GM12878 (cell line): Measurements from ENCODE around the gene SEMA4C. TPM values are rescaled to one million over a fixed set of nuclear protein-coding genes. Genes with fewer than 3 reads are reported as not detected.

Source experiments
- ATAC-seq: fragments of 200-7000 bp; cut with Tn5 transposase; 3 replicates; pipeline ENCODE4 v1.9.1; 2020; ENCODE audit warnings: mild to moderate bottlenecking, moderate library complexity
- BruUV-seq: library from RNA; stranded (reverse); fragments of 400-500 nt; replicated peaks from 2 replicates; lab custom pipeline; 2021; lab: Mats Ljungman, UMichigan
- CTCF ChIA-PET: fragments of 300-600 bp; sonication (Branson Sonifier 250); formaldehyde crosslinking; extraction: SDS; loops from one replicate; lab custom pipeline; 2021; ENCODE audit warnings: inconsistent platforms; lab: Yijun Ruan, JAX
- POLR2A ChIA-PET: fragments of 350-600 bp; formaldehyde crosslinking; extraction: SDS; loops from one replicate; lab custom pipeline; 2021; ENCODE audit warnings: inconsistent platforms; lab: Charles Lee
- RAD21 ChIA-PET: fragments of 300-600 bp; sonication (Branson Sonifier 250); formaldehyde crosslinking; loops from one replicate; lab custom pipeline; 2023; ENCODE audit warnings: antibody characterized with exemption; ENCODE audit not compliant: unreplicated experiment; lab: Charles Lee
- SMC1A ChIA-PET: fragments of 300-600 bp; sonication (Branson Sonifier 250); formaldehyde crosslinking; loops from one replicate; lab custom pipeline; 2023; ENCODE audit not compliant: unreplicated experiment, uncharacterized antibody; lab: Charles Lee
- DNase-seq: peaks from one replicate; pipeline ENCODE4 v3.0.0-alpha.2; 2011; ENCODE audit warnings: low read depth, low spot score
- FAIRE-seq: peaks from 3 replicates; lab custom pipeline; 2011; peaks lifted over from hg19 to GRCh38; lab: Jason Lieb, UNC
- H2AFZ ChIP-seq: 2 replicates; pipeline ENCODE4 v1.6.0; 2011; ENCODE audit warnings: low read depth, low read length, control low read depth; ENCODE audit not compliant: control insufficient read depth
- H3K27ac ChIP-seq: 2 replicates; pipeline ENCODE4 v1.5.1; 2011; ENCODE audit warnings: control low read depth; ENCODE audit not compliant: control insufficient read depth, insufficient read depth
- H3K27me3 ChIP-seq, 2 experiments: replicated peaks in 1 of 2; 2 replicates each; pipeline versions ENCODE4 v1.6.0 to v1.6.1; 2011; ENCODE audit warnings: low read length in 1 of 2; ENCODE audit not compliant: control insufficient read depth in 2 of 2, insufficient read depth in 2 of 2
- H3K36me3 ChIP-seq, 2 experiments: 2 replicates each; pipeline ENCODE4 v1.5.1; 2011; ENCODE audit warnings: low read length in 1 of 2; ENCODE audit not compliant: control insufficient read depth in 2 of 2, insufficient read depth in 2 of 2
- H3K4me1 ChIP-seq: 2 replicates; pipeline ENCODE4 v1.6.1; 2011; ENCODE audit warnings: mild to moderate bottlenecking, low read length, moderate library complexity, mixed read lengths; ENCODE audit not compliant: control insufficient read depth, insufficient read depth
- H3K4me2 ChIP-seq: 2 replicates; pipeline ENCODE4 v1.6.0; 2011; ENCODE audit warnings: control low read depth; ENCODE audit not compliant: control insufficient read depth, insufficient read depth
- H3K4me3 ChIP-seq: fragments of 200-600 bp; sonication (generic); 2 replicates; pipeline ENCODE4 v1.5.1; 2016
- H3K79me2 ChIP-seq: 2 replicates; pipeline ENCODE4 v1.6.0; 2011; ENCODE audit warnings: low read length; ENCODE audit not compliant: control insufficient read depth, insufficient read depth
- H3K9ac ChIP-seq: 2 replicates; pipeline ENCODE4 v1.8.0; 2011; ENCODE audit warnings: low read length, control low read depth, mixed read lengths; ENCODE audit not compliant: control insufficient read depth, insufficient read depth
- H3K9me3 ChIP-seq: replicated peaks from 3 replicates; pipeline ENCODE4 v1.5.1; 2011; ENCODE audit warnings: mild to moderate bottlenecking, low read length; ENCODE audit not compliant: control insufficient read depth, insufficient read depth
- H4K20me1 ChIP-seq: 2 replicates; pipeline ENCODE4 v1.6.0; 2011; ENCODE audit not compliant: control insufficient read depth, insufficient read depth
- BMI1 ChIP-seq: fragments of 450-650 bp; IDR thresholded peaks from 2 replicates; pipeline ENCODE4 v1.6.1; 2016; ENCODE audit warnings: mild to moderate bottlenecking, moderate library complexity, borderline replicate concordance
- EGR1 ChIP-seq, 2 experiments: IDR thresholded peaks; 1 replicate in 1 of 2; 2 replicates in 1 of 2; pipeline ENCODE4 v1.6.1; 2011 to 2012; ENCODE audit warnings: low read depth in 2 of 2, low read length in 2 of 2, borderline replicate concordance in 1 of 2, mild to moderate bottlenecking in 1 of 2, moderate library complexity in 1 of 2
- HCFC1 ChIP-seq: fragments of 150-350 bp; IDR thresholded peaks from 2 replicates; pipeline ENCODE4 v1.6.1; 2014; ENCODE audit warnings: low read length
- KDM1A ChIP-seq: fragments of 200-600 bp; sonication (generic); IDR thresholded peaks from 2 replicates; pipeline ENCODE4 v1.6.1; 2016; ENCODE audit warnings: borderline replicate concordance
- MYC ChIP-seq: IDR thresholded peaks from 2 replicates; pipeline ENCODE4 v1.6.1; 2011; ENCODE audit warnings: mild to moderate bottlenecking, low read length, moderate library complexity, inconsistent platforms; ENCODE audit not compliant: insufficient read depth, insufficient replicate concordance, insufficient read length, severe bottlenecking
- SIN3A ChIP-seq: IDR thresholded peaks from 2 replicates; pipeline ENCODE4 v1.6.1; 2012; ENCODE audit warnings: low read depth, low read length, improper control_type of control experiment
- SP1 ChIP-seq: IDR thresholded peaks from one replicate; pipeline ENCODE4 v1.6.1; 2011; ENCODE audit warnings: low read depth, low read length
- SUPT20H ChIP-seq: IDR thresholded peaks from 2 replicates; pipeline ENCODE4 v1.6.1; 2011; ENCODE audit warnings: low read depth, mild to moderate bottlenecking, low read length, moderate library complexity, borderline replicate concordance; ENCODE audit not compliant: control insufficient read depth
- WGBS: methylation state at CpG from one replicate; pipeline ENCODE4 v1.1.6; 2016; ENCODE audit warnings: low lambda C conversion rate; ENCODE audit not compliant: insufficient replicate concordance, insufficient coverage; ENCODE audit errors: missing lambda C conversion rate; 5-methylcytosine and 5-hydroxymethylcytosine counted together
- in situ Hi-C: fragments of 300-500 bp; cut with MboI; formaldehyde crosslinking; loops from 9 replicates; pipeline ENCODE4 v1.14.3; 2018; ENCODE audit warnings: mixed read lengths
- intact Hi-C: fragments of 100-400 bp; cut with micrococcal nuclease; formaldehyde crosslinking; loops from one replicate; pipeline ENCODE4 v1.14.2; 2022; ENCODE audit not compliant: unreplicated experiment
- polyA plus RNA-seq, 11 experiments: library from polyadenylated mRNA; depleted of rRNA in 4 of 11; unstranded in 6 of 11; stranded (reverse) in 5 of 11; fragments of >200 nt; fragmentation: Nextera tagmentation in 4 of 11; fragmentation: Illumina TruSeq in 1 of 11; extraction: Ambion mirVana in 4 of 11; extraction: Trizol in 1 of 11; gene quantifications; 1 replicate in 1 of 11; 2 replicates in 10 of 11; pipeline versions ENCODE4 v1.2.1 to v1.2.3, GENCODE V29; 2011 to 2016; ENCODE audit warnings: inconsistent platforms in 2 of 11, missing spikeins in 2 of 11, low read depth in 1 of 11
- total RNA-seq, 4 experiments: library from RNA; depleted of rRNA in 3 of 4; stranded (reverse); fragments of >200 nt in 3 of 4; fragmentation: Illumina TruSeq in 1 of 4; extraction: Trizol in 1 of 4; gene quantifications; 2 replicates each; pipeline versions ENCODE4 v1.2.1 to v1.2.3, GENCODE V29; 2013 to 2021
- TF ChIP-seq, protein P1 (sequence below): fragments of 450-650 bp; IDR thresholded peaks from 2 replicates; pipeline ENCODE4 v1.6.1; 2017; ENCODE audit warnings: mild to moderate bottlenecking, low read depth, inconsistent platforms; ENCODE audit not compliant: poor library complexity, severe bottlenecking

The SEMA4C gene
- total and polyA plus RNA-seq, 10 of the 15 experiments (the other 5 are each of a cell fraction or from before 2014, with no cell fraction given): 0.06 to 21.6 (median 6.8) TPM

DNA sequence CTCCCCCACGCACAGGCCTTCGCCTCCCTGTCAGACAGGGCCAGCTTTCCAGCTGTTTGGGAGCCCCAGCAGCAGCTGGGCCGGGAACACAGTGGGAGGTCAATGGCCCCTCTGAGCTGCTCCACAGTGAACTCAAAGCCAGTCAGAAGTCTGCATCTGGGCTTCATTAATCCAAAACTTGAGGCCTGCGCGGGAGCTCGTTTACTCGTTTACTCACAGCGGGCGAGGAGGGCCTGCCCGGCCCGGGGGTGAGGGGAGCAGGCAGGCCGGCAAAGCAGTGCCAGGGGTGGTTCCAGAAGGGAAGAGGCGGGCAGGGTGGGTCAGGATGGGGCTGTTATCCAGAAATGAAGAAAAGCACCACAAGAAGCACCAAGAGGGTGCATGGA is 36.8 kb upstream of the SEMA4C start:
- Histone ChIP-seq H4K20me1 (no peaks in the 10 kb centered on the region), H3K4me2 (no peak overlapping the region), H3K9ac (no peak overlapping the region), H3K27me3 (no peaks in the 10 kb centered on the region; a peak in 1 of 4 replicates), H2AFZ (no peak overlapping the region), H3K4me1 (no peaks in the 10 kb centered on the region), H3K79me2 (no peaks in the 10 kb centered on the region), H3K27ac (no peak overlapping the region), H3K36me3 (no peaks in the 10 kb centered on the region), H3K9me3 (no peaks in the 10 kb centered on the region), H3K4me3 (no peak overlapping the region)
- no TSS peak for BruUV-seq
- POLR2A ChIA-PET: no interaction called here
- RAD21 ChIA-PET: no interaction called here
- no peak for TF ChIP-seq SP1
- TF ChIP-seq SIN3A: no peak
- DNase-seq (no peak), FAIRE-seq (no peak), ATAC-seq (no peak)
- intact Hi-C loops: no loop called here
- SMC1A ChIA-PET: no interaction called here
- in situ Hi-C loops: no loop called here
- CTCF ChIA-PET: no interaction called here
- WGBS: 55% methylated on average over 13 of the region's 13 CpGs

DNA sequence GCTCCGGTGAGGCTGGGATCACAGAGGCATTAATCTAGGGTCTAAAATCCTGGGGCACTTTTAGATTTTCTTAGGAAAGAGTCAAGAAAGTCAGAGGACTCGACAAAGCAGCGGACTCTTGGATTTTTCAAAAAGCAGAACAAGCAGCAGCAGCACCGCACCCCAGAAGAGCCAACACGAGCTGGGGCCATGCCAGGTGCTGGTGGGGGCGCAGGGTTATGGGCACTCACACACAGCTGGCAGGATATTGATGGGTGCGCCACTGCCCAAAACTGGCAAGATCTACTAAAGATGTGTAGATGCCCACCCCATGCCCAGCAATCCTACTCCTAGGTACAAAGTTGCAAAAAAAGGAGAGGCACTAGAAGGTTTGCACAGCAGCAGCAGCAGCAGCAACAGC is 33.9 kb upstream of the SEMA4C start:
- no peak for ATAC-seq
- 42% methylated on average over 7 of the region's 7 CpGs for WGBS
- ChIA-PET RAD21 (interaction anchor here (0.6 to 0.9 kb wide), 2 partner anchors 46 to 59 kb away, joined by 3 to 4 read pairs; partner anchors contain the start of gene ANKRD39), CTCF (interaction anchor here (1.2 kb wide), 1 partner anchor 46 kb away, joined by 4 read pairs; the partner anchor contains the start of gene ANKRD39), POLR2A (interaction anchor here (0.7 kb wide), 1 partner anchor 130 kb away, joined by 6 read pairs; no protein-coding TSS in a partner anchor), SMC1A (interaction anchor here (0.7 kb wide), 1 partner anchor 39 kb away, joined by 3 read pairs; no protein-coding TSS in a partner anchor)
- Histone ChIP-seq H3K79me2 (no peaks in the 10 kb centered on the region), H4K20me1 (no peaks in the 10 kb centered on the region), H2AFZ (no peak overlapping the region), H3K4me3 (no peak overlapping the region), H3K4me1 (no peaks in the 10 kb centered on the region), H3K36me3 (no peaks in the 10 kb centered on the region), H3K9me3 (no peaks in the 10 kb centered on the region), H3K27me3 (no peaks in the 10 kb centered on the region; a peak in 1 of 4 replicates), H3K4me2 (no peak overlapping the region), H3K27ac (no peak overlapping the region), H3K9ac (no peak overlapping the region)
- intact Hi-C loops (no loop called here), in situ Hi-C loops (no loop called here)
- BruUV-seq: no TSS peak
- DNase-seq: no peak
- FAIRE-seq: no peak
- TF ChIP-seq, protein P1, sequence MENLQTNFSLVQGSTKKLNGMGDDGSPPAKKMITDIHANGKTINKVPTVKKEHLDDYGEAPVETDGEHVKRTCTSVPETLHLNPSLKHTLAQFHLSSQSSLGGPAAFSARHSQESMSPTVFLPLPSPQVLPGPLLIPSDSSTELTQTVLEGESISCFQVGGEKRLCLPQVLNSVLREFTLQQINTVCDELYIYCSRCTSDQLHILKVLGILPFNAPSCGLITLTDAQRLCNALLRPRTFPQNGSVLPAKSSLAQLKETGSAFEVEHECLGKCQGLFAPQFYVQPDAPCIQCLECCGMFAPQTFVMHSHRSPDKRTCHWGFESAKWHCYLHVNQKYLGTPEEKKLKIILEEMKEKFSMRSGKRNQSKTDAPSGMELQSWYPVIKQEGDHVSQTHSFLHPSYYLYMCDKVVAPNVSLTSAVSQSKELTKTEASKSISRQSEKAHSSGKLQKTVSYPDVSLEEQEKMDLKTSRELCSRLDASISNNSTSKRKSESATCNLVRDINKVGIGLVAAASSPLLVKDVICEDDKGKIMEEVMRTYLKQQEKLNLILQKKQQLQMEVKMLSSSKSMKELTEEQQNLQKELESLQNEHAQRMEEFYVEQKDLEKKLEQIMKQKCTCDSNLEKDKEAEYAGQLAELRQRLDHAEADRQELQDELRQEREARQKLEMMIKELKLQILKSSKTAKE: no peak
- TF ChIP-seq SUPT20H (no peak), MYC (no peak), HCFC1 (no peak), KDM1A (no peak), EGR1 (IDR thresholded peaks at IDR 0.05; ENCODE audit: borderline replicate concordance in 1 of 2, low read depth in 2 of 2, low read length in 2 of 2) (no peak), BMI1 (no peak)
